Panc1 (cell line): Measurements from ENCODE around the gene TLDC2. TPM values are rescaled to one million over a fixed set of nuclear protein-coding genes. Genes with fewer than 3 reads are reported as not detected.

Experiments used
- ATAC-seq: fragments of 200-7000 bp; cut with Tn5 transposase; 2 replicates; pipeline ENCODE4 v1.9.1; 2020; ENCODE audit warnings: mild to moderate bottlenecking, moderate library complexity
- BruUV-seq: library from RNA; stranded (reverse); fragments of 400-500 nt; replicated peaks from 2 replicates; lab custom pipeline; 2021; lab: Mats Ljungman, UMichigan
- CTCF ChIA-PET: fragments of 300-600 bp; sonication (Branson Sonifier 250); formaldehyde crosslinking; loops from one replicate; lab custom pipeline; 2022; ENCODE audit warnings: antibody characterized with exemption; lab: Charles Lee
- POLR2A ChIA-PET: fragments of 300-600 bp; sonication (Branson Sonifier 250); formaldehyde crosslinking; loops from one replicate; lab custom pipeline; 2022; ENCODE audit warnings: antibody characterized with exemption; lab: Charles Lee
- DNase-seq: peaks from one replicate; pipeline ENCODE4 v3.0.0-alpha.2; 2010; ENCODE audit warnings: low read depth, low spot score
- H3K27ac ChIP-seq: 2 replicates; pipeline ENCODE4 v1.5.1; 2011; ENCODE audit warnings: mild to moderate bottlenecking, low read length, inconsistent platforms
- H3K27me3 ChIP-seq: fragments of 200-500 bp; sonication (Bioruptor generic); 2 replicates; pipeline ENCODE4 v1.6.0; 2014; ENCODE audit warnings: low read length, inconsistent platforms; ENCODE audit not compliant: control insufficient read depth, insufficient read depth
- H3K36me3 ChIP-seq: fragments of 200-500 bp; sonication (Bioruptor generic); 2 replicates; pipeline ENCODE4 v1.5.1; 2014; ENCODE audit warnings: inconsistent platforms, mild to moderate bottlenecking, low read length, moderate library complexity; ENCODE audit not compliant: control insufficient read depth, insufficient read depth
- H3K4me1 ChIP-seq: 2 replicates; pipeline ENCODE4 v1.5.1; 2011; ENCODE audit warnings: inconsistent platforms, mild to moderate bottlenecking, low read length, moderate library complexity; ENCODE audit not compliant: control insufficient read depth, insufficient read depth
- H3K4me3 ChIP-seq, 2 experiments: 2 replicates each; pipeline ENCODE4 v1.5.1; 2011 to 2012; ENCODE audit warnings: low read depth in 2 of 2, low read length in 2 of 2, mild to moderate bottlenecking in 2 of 2, inconsistent platforms in 1 of 2, moderate library complexity in 1 of 2
- H3K9me3 ChIP-seq: fragments of 200-500 bp; sonication (Bioruptor generic); 2 replicates; pipeline ENCODE4 v1.5.1; 2014; ENCODE audit warnings: low read depth, mild to moderate bottlenecking, inconsistent platforms, low read length, moderate library complexity; ENCODE audit not compliant: control insufficient read depth, insufficient read depth
- CTCF ChIP-seq: fragments of 450-650 bp; IDR thresholded peaks from 2 replicates; pipeline ENCODE4 v1.5.1; 2017; ENCODE audit warnings: mild to moderate bottlenecking
- POLR2AphosphoS5 ChIP-seq: IDR thresholded peaks from 2 replicates; pipeline ENCODE4 v1.6.1; 2012; ENCODE audit warnings: mild to moderate bottlenecking, low read depth, low read length, moderate library complexity
- REST ChIP-seq, 2 experiments: IDR thresholded peaks; 2 replicates each; pipeline ENCODE4 v1.6.1; 2011 to 2012; ENCODE audit warnings: low read depth in 2 of 2, control low read depth in 1 of 2, low read length in 1 of 2, mild to moderate bottlenecking in 1 of 2, moderate library complexity in 1 of 2; ENCODE audit not compliant: insufficient read depth in 1 of 2
- SIN3A ChIP-seq: IDR thresholded peaks from 2 replicates; pipeline ENCODE4 v1.6.1; 2012; ENCODE audit warnings: low read depth, mild to moderate bottlenecking, low read length, moderate library complexity, borderline replicate concordance; ENCODE audit not compliant: insufficient read depth
- TCF7L2 ChIP-seq: IDR thresholded peaks from 2 replicates; pipeline ENCODE4 v1.6.1; 2011; ENCODE audit warnings: mild to moderate bottlenecking, low read depth, low read length, inconsistent platforms
- in situ Hi-C: cut with HindIII; loops from 2 replicates; pipeline ENCODE4 v1.10.0; 2016; ENCODE audit warnings: low sequenced_read_pairs, low pct_unique_long_range_greater_than_20kb
- intact Hi-C: fragments of 100-400 bp; cut with micrococcal nuclease; formaldehyde crosslinking; loops from one replicate; pipeline ENCODE4 v1.10.0; 2022; ENCODE audit not compliant: unreplicated experiment
- total RNA-seq: library from RNA; stranded (reverse); gene quantifications from one replicate; pipeline ENCODE4 v1.2.1, GENCODE V29; 2021; ENCODE audit not compliant: unreplicated experiment

TLDC2 gene
- total RNA-seq, 1 experiment from 2014 or later: not detected

- no peak overlapping the region for H3K27ac ChIP-seq
- no peak for DNase-seq
- ChIA-PET CTCF (no interaction called here), POLR2A (interaction anchor here (0.7 kb wide), 1 partner anchor 14 kb away, joined by 4 read pairs; no protein-coding TSS in a partner anchor)
- no peak overlapping the region for H3K4me3 ChIP-seq
- H3K36me3 ChIP-seq: no peaks in the 10 kb centered on the region; the same call in 1 of the 2 replicates
- no peak for ATAC-seq
- intact Hi-C loops: no loop called here
- no TSS peak for BruUV-seq
- TF ChIP-seq SIN3A: no peak
- in situ Hi-C loops: no loop called here
- no peaks in the 10 kb centered on the region for H3K27me3 ChIP-seq
- H3K4me1 ChIP-seq: no peaks in the 10 kb centered on the region
- H3K9me3 ChIP-seq: no peaks in the 10 kb centered on the region
Measured at GRCh38 chr20:36827541-36828279, 48.2 kb upstream of the TLDC2 start.

- ChIA-PET POLR2A (no interaction called here), CTCF (no interaction called here)
- Histone ChIP-seq H3K36me3 (no peaks in the 10 kb centered on the region; the same call in 1 of the 2 replicates), H3K4me1 (peaks cover 10% of the 10 kb centered on the region), H3K4me3 (no peak overlapping the region), H3K27ac (no peak overlapping the region), H3K27me3 (no peaks in the 10 kb centered on the region), H3K9me3 (no peaks in the 10 kb centered on the region)
- intact Hi-C loops (no loop called here), in situ Hi-C loops (no loop called here)
- BruUV-seq: no TSS peak
- ATAC-seq (no peak), DNase-seq (no peak)
- TF ChIP-seq TCF7L2 (no peak), REST (IDR thresholded peaks at IDR 0.05; ENCODE audit: insufficient read depth in 1 of 2, low read depth in 2 of 2, low read length in 1 of 2) (no peak)
Measured at GRCh38 chr20:36830791-36831691, 44.9 kb upstream of the TLDC2 start.

GRCh38 chr20:36832791-36833190, 43.1 kb upstream of the TLDC2 start:
- Histone ChIP-seq H3K27me3 (no peaks in the 10 kb centered on the region), H3K36me3 (no peaks in the 10 kb centered on the region; the same call in 1 of the 2 replicates), H3K27ac (no peak overlapping the region), H3K9me3 (no peaks in the 10 kb centered on the region), H3K4me3 (no peak overlapping the region), H3K4me1 (peaks cover 19% of the 10 kb centered on the region)
- no TSS peak for BruUV-seq
- no peak for DNase-seq
- ATAC-seq: no peak
- intact Hi-C loops: no loop called here
- in situ Hi-C loops: no loop called here
- TF ChIP-seq REST (IDR thresholded peaks at IDR 0.05; ENCODE audit: insufficient read depth in 1 of 2, low read depth in 2 of 2, low read length in 1 of 2) (no peak), POLR2AphosphoS5 (no peak), TCF7L2 (no peak), SIN3A (no peak), CTCF (no peak)
- CTCF ChIA-PET: no interaction called here
- POLR2A ChIA-PET: no interaction called here
